ENCODE measurements around the gene MTG2.

MTG2 gene

GRCh38 chr20:62198496-62198895 lies 15.7 kb downstream of the MTG2 start:
- no peak for TF ChIP-seq CTCF (IDR thresholded peaks at IDR 0.05; ENCODE audit: low read length)
- TF ChIP-seq EZH2 (optimal IDR thresholded peaks at IDR 0.05; ENCODE audit: low read depth, low read length) = no peak
- no peak for TF ChIP-seq EZH2phosphoT487 (IDR thresholded peaks at IDR 0.05; ENCODE audit: low read length)
- H3K9me2 ChIP-seq (replicated peaks; ENCODE audit: insufficient read depth, low read length) = no peaks in the 10 kb centered on the region
- H2AFZ ChIP-seq (ENCODE audit: low read length) = no peak overlapping the region
- H3K27ac ChIP-seq (ENCODE audit: low read length) = no peak overlapping the region
- no peaks in the 10 kb centered on the region for H3F3A ChIP-seq (ENCODE audit: insufficient read depth, low read length)
- no peaks in the 10 kb centered on the region; the same call in 1 of the 2 replicates for H3K36me3 ChIP-seq (replicated peaks; ENCODE audit: insufficient read depth, low read length)
- H3K9me3 ChIP-seq (replicated peaks; ENCODE audit: insufficient read depth, low read length) = no peaks in the 10 kb centered on the region
- no peak overlapping the region for H3K4me3 ChIP-seq (ENCODE audit: low read length)
- no peaks in the 10 kb centered on the region for H3K4me1 ChIP-seq (ENCODE audit: low read length)
- H3K27me3 ChIP-seq (replicated peaks; ENCODE audit: insufficient read depth, low read length) = no peaks in the 10 kb centered on the region
- H3K4me2 ChIP-seq (ENCODE audit: low read depth, low read length) = no peak overlapping the region
- H3K79me2 ChIP-seq (ENCODE audit: low read length) = no peaks in the 10 kb centered on the region
- no peaks in the 10 kb centered on the region for H4K20me1 ChIP-seq (ENCODE audit: insufficient read depth, low read length)
- DNase-seq = no peak
- no peak overlapping the region for H3K9ac ChIP-seq (ENCODE audit: low read length)

GRCh38 chr20:62198931-62199330 lies 16.1 kb downstream of the MTG2 start:
- Histone ChIP-seq H2AFZ (ENCODE audit: low read length) (no peak overlapping the region), H3K27ac (ENCODE audit: low read length) (no peak overlapping the region), H3K79me2 (ENCODE audit: low read length) (no peaks in the 10 kb centered on the region), H3K4me3 (ENCODE audit: low read length) (no peak overlapping the region), H3K27me3 (replicated peaks; ENCODE audit: insufficient read depth, low read length) (no peaks in the 10 kb centered on the region), H3K36me3 (replicated peaks; ENCODE audit: insufficient read depth, low read length) (no peaks in the 10 kb centered on the region; the same call in 1 of the 2 replicates), H3K4me1 (ENCODE audit: low read length) (no peaks in the 10 kb centered on the region), H3K9me3 (replicated peaks; ENCODE audit: insufficient read depth, low read length) (no peaks in the 10 kb centered on the region), H3K4me2 (ENCODE audit: low read depth, low read length) (no peak overlapping the region), H4K20me1 (ENCODE audit: insufficient read depth, low read length) (no peaks in the 10 kb centered on the region), H3F3A (ENCODE audit: insufficient read depth, low read length) (no peaks in the 10 kb centered on the region), H3K9ac (ENCODE audit: low read length) (no peak overlapping the region), H3K9me2 (replicated peaks; ENCODE audit: insufficient read depth, low read length) (no peaks in the 10 kb centered on the region)
- TF ChIP-seq CTCF (IDR thresholded peaks at IDR 0.05; ENCODE audit: low read length) = no peak
- no peak for TF ChIP-seq EZH2 (optimal IDR thresholded peaks at IDR 0.05; ENCODE audit: low read depth, low read length)
- no peak for DNase-seq

- H3F3A ChIP-seq (ENCODE audit: insufficient read depth, low read length) = no peaks in the 10 kb centered on the region
- no peak overlapping the region for H2AFZ ChIP-seq (ENCODE audit: low read length)
- no peaks in the 10 kb centered on the region for H3K9me3 ChIP-seq (replicated peaks; ENCODE audit: insufficient read depth, low read length)
- no peaks in the 10 kb centered on the region for H3K27me3 ChIP-seq (replicated peaks; ENCODE audit: insufficient read depth, low read length)
- TF ChIP-seq EZH2 (optimal IDR thresholded peaks at IDR 0.05; ENCODE audit: low read depth, low read length) (no peak), CTCF (IDR thresholded peaks at IDR 0.05; ENCODE audit: low read length) (no peak), EZH2phosphoT487 (IDR thresholded peaks at IDR 0.05; ENCODE audit: low read length) (no peak)
- H3K9ac ChIP-seq (ENCODE audit: low read length) = no peak overlapping the region
- no peaks in the 10 kb centered on the region for H4K20me1 ChIP-seq (ENCODE audit: insufficient read depth, low read length)
- H3K36me3 ChIP-seq (replicated peaks; ENCODE audit: insufficient read depth, low read length) = no peaks in the 10 kb centered on the region
- H3K4me3 ChIP-seq (ENCODE audit: low read length) = no peak overlapping the region
- no peak for DNase-seq
- H3K9me2 ChIP-seq (replicated peaks; ENCODE audit: insufficient read depth, low read length) = no peaks in the 10 kb centered on the region
- H3K4me2 ChIP-seq (ENCODE audit: low read depth, low read length) = no peak overlapping the region
- no peaks in the 10 kb centered on the region for H3K4me1 ChIP-seq (ENCODE audit: low read length)
- H3K27ac ChIP-seq (ENCODE audit: low read length) = no peak overlapping the region
- no peaks in the 10 kb centered on the region for H3K79me2 ChIP-seq (ENCODE audit: low read length)
Measured at GRCh38 chr20:62200491-62201172, 17.8 kb downstream of the MTG2 start.

Data from MM.1S (cell line).